ENCODE measurements around the gene TSPAN11. TPM values are rescaled to one million over a fixed set of nuclear protein-coding genes. Genes with fewer than 3 reads are reported as not detected.

TSPAN11 gene
- total RNA-seq, 2 experiments from 2014 or later, result not detected

- Mint-ChIP-seq H3K27me3 (peaks cover 14% of the 10 kb centered on the region), H3K36me3 (no peaks in the 10 kb centered on the region), H3K4me3 (no peak overlapping the region), H3K4me1 (peaks cover 3% of the 10 kb centered on the region), H3K27ac (no peak overlapping the region), H3K9me3 (no peaks in the 10 kb centered on the region)
- no peak for DNase-seq
- POLR2A ChIA-PET, result no interaction called here
- ATAC-seq (ENCODE audit: low read depth), result no peak
Measured at GRCh38 chr12:31037931-31038330, 111.4 kb downstream of the TSPAN11 start.

- POLR2A ChIA-PET, result no interaction called here
- Mint-ChIP-seq H3K4me1 (peaks cover 3% of the 10 kb centered on the region), H3K27me3 (peaks cover 13% of the 10 kb centered on the region), H3K36me3 (no peaks in the 10 kb centered on the region), H3K9me3 (no peaks in the 10 kb centered on the region), H3K27ac (no peak overlapping the region), H3K4me3 (no peak overlapping the region)
- no peak for ATAC-seq (ENCODE audit: low read depth)
- DNase-seq, result no peak
Measured at GRCh38 chr12:31041033-31041564, 114.6 kb downstream of the TSPAN11 start.

Other genes with a start within 250 kb of the TSPAN11 start
- 10 to 100 TPM; 49.5 to 50.7 TPM for gene IPO8, start 230.9 kb upstream of the TSPAN11 start, total RNA-seq
- 10 to 100 TPM; 25.5 to 27.7 TPM for gene CAPRIN2, start 171.8 kb upstream of the TSPAN11 start, total RNA-seq
- gene DDX11, start 147.1 kb downstream of the TSPAN11 start, total RNA-seq, result 100 to 1,000 TPM; 196 TPM